Measurements from ENCODE around the gene SLC39A11. TPM values are rescaled to one million over a fixed set of nuclear protein-coding genes. Genes with fewer than 3 reads are reported as not detected.
"Not testable (repeated sequence)": the region's sequence is repeated elsewhere in the genome, so short reads cannot be mapped to it uniquely, and the experiment has no call there.

Gene SLC39A11
- total and polyA plus RNA-seq, 8 donors, result 13.6 to 49.0 (median 17.5) TPM

- no peaks in the 10 kb centered on the region for H3K4me1 ChIP-seq
- H3K4me3 ChIP-seq, result no peak overlapping the region
- no peak for TF ChIP-seq CTCF (IDR thresholded peaks at IDR 0.05)
- no peak for DNase-seq
- no peaks in the 10 kb centered on the region for H3K27me3 ChIP-seq
- no peak for ATAC-seq
- H3K27ac ChIP-seq, result no peak overlapping the region
- H3K9me3 ChIP-seq, result peaks cover 0 to 23% of the 10 kb centered on the region in 2 donors
- intact Hi-C loops (cut with DNase I), result no loop called here
- H3K36me3 ChIP-seq, result peaks cover 0 to 19% of the 10 kb centered on the region in 2 donors
Measured at GRCh38 chr17:72788950-72789585, 303.4 kb downstream of the SLC39A11 start.

DNA sequence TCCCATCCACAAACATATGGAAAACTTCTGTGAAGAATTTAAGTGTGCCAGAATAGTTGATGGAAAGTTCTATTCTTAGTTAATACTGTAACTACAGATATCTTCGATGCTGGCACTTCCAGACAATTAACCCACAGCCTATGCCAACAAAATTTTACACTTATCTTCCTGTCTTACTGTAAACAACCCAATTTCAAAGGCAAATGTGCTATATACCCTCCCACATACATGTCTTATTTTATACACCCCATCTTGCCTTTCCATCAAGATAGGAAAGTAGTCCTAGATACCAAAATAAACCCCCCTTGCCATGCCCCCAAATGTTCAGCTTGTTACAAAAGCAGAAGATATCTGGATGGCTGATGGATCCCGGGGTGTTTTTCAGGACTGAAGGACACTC, 306.3 kb downstream of the SLC39A11 start:
- peaks cover 0 to 3% of the 10 kb centered on the region in 2 donors for H3K9me3 ChIP-seq

GRCh38 chr17:72782985-72783701, 309.3 kb downstream of the SLC39A11 start:
- Histone ChIP-seq H3K4me3 (no peak overlapping the region), H3K4me1 (no peaks in the 10 kb centered on the region), H3K27me3 (no peaks in the 10 kb centered on the region), H3K36me3 (no peaks in the 10 kb centered on the region), H3K9me3 (no peaks in the 10 kb centered on the region), H3K27ac (no peak overlapping the region)
- no peak for TF ChIP-seq CTCF (IDR thresholded peaks at IDR 0.05)
- ATAC-seq (no peak), DNase-seq (no peak)
- intact Hi-C loops (cut with DNase I), result no loop called here

More for the DNA sequence above, 306.3 kb downstream of the SLC39A11 start:
- no peaks in the 10 kb centered on the region for H3K4me1 ChIP-seq
- TF ChIP-seq CTCF (IDR thresholded peaks at IDR 0.05), result no peak
- no peak overlapping the region for H3K4me3 ChIP-seq
- no peaks in the 10 kb centered on the region for H3K27me3 ChIP-seq
- ATAC-seq (no peak), DNase-seq (no peak)
- peaks cover 0 to 5% of the 10 kb centered on the region in 2 donors for H3K36me3 ChIP-seq
- no peak overlapping the region for H3K27ac ChIP-seq
- intact Hi-C loops (cut with DNase I), result no loop called here

DNA sequence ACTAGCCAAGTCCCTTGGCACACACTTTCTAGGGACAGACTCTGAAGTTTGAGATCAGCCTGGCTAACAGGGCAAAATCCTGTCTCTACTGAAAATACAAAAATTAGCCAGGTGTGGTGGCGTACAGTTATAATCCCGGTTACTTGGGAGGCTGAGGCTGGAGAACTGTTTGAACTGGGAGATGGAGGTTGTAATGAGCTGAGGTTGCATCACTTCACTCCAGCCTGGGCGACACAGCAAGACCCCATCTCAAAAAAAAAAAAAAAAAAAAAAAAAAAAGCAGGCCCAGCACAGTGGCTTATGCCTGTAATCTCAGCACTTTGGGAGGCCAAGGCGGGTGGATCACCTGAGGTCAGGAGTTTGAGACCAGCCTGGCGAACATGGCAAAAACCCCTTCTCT, 310.1 kb downstream of the SLC39A11 start:
- ATAC-seq; H3K4me1 ChIP-seq; H3K9me3 ChIP-seq; H3K27me3 ChIP-seq; intact Hi-C loops (cut with DNase I); H3K27ac ChIP-seq; DNase-seq; H3K36me3 ChIP-seq; H3K4me3 ChIP-seq: not testable (repeated sequence)

DNA sequence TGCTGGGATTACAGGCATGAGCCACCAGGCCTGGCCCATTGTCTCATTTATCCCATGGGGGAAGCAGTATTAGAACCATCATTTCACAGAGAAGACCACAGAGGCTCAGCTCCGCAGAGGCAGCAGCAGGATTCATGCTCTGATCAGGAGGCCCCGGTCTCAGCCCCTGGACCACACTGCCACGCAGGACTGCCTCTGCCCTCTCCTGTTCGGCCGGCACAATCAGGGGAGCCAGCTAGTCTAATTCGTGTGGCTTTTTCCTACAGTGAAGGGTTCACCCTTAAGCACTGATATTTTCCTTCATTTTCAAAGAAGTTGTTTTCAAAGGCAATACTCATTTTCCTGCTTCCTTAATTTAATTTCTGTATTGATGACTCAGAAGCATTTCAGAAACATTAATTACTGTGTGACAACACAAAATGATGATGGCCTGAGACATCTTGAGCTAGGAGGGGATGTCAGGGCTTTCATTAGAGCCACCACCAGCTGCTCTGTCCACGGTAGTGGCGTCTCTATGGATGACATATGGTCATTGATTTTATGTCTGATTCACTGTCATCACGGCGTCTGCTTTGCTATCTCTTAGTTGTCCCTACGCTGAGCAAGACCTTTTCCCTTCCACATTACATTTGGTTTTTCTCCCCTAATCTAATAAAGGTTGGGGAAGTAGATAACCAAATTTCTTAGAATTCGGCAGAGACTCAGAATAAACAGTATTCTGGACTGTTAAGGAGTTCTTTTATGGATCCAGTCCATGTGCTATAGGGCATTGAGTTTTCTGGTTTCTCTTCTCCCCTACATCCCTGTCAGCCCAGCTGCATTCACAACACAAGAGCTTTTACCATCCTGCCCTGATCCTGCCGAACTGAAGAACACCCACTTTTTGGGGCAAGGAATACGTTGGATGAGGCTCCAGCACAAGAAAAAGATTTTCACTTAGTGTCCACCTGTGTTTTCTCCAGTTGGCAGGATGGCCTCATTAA, 314.0 kb downstream of the SLC39A11 start:
- no peaks in the 10 kb centered on the region for H3K4me1 ChIP-seq
- H3K9me3 ChIP-seq, result no peaks in the 10 kb centered on the region
- DNase-seq, result no peak
- no peak overlapping the region for H3K4me3 ChIP-seq
- TF ChIP-seq CTCF (IDR thresholded peaks at IDR 0.05), result no peak
- no peaks in the 10 kb centered on the region for H3K27me3 ChIP-seq
- intact Hi-C loops (cut with DNase I), result no loop called here
- ATAC-seq, result no peak
- peaks cover 0 to 7% of the 10 kb centered on the region in 2 donors for H3K36me3 ChIP-seq
- no peak overlapping the region for H3K27ac ChIP-seq
